MCF 10A (cell line): ENCODE data around the gene CHL1. TPM values are rescaled to one million over a fixed set of nuclear protein-coding genes. Genes with fewer than 3 reads are reported as not detected.

Source experiments
- BruUV-seq: library from RNA; stranded (reverse); fragments of 400-500 nt; replicated peaks from 2 replicates; lab custom pipeline; 2021; lab: Mats Ljungman, UMichigan
- CTCF ChIA-PET: fragments of 300-600 bp; sonication (Branson Sonifier 250); formaldehyde crosslinking; extraction: SDS; loops from one replicate; lab custom pipeline; 2021; ENCODE audit warnings: antibody characterized with exemption, inconsistent platforms; lab: Yijun Ruan, JAX
- POLR2A ChIA-PET: fragments of 300-600, 350-650 bp; sonication (Branson Sonifier 250); formaldehyde crosslinking; extraction: SDS; loops from one replicate; lab custom pipeline; 2020; ENCODE audit warnings: antibody characterized with exemption, inconsistent platforms; lab: Yijun Ruan, JAX
- DNase-seq: peaks from one replicate; pipeline ENCODE4 v3.0.0-alpha.2; 2018; ENCODE audit not compliant: unreplicated experiment
- H3K27ac Mint-ChIP-seq: one replicate; pipeline ENCODE4 v1.8.0; 2022; ENCODE audit warnings: mild to moderate bottlenecking, low read depth, mixed read lengths; ENCODE audit not compliant: unreplicated experiment
- H3K27me3 Mint-ChIP-seq: one replicate; pipeline ENCODE4 v1.8.0; 2022; ENCODE audit warnings: mixed read lengths; ENCODE audit not compliant: insufficient read depth, unreplicated experiment
- H3K36me3 Mint-ChIP-seq: one replicate; pipeline ENCODE4 v1.8.0; 2022; ENCODE audit warnings: mild to moderate bottlenecking, moderate library complexity, mixed read lengths; ENCODE audit not compliant: insufficient read depth, unreplicated experiment
- H3K4me1 Mint-ChIP-seq: one replicate; pipeline ENCODE4 v1.8.0; 2022; ENCODE audit warnings: mixed read lengths; ENCODE audit not compliant: insufficient read depth, unreplicated experiment
- H3K4me3 Mint-ChIP-seq: one replicate; pipeline ENCODE4 v1.8.0; 2022; ENCODE audit warnings: mild to moderate bottlenecking, moderate library complexity, mixed read lengths; ENCODE audit not compliant: unreplicated experiment
- H3K9me3 Mint-ChIP-seq: one replicate; pipeline ENCODE4 v1.8.0; 2022; ENCODE audit warnings: mixed read lengths; ENCODE audit not compliant: unreplicated experiment
- CTCF ChIP-seq: fragments of 200-600 bp; IDR thresholded peaks from one replicate; pipeline ENCODE4 v1.8.0; 2022; ENCODE audit warnings: antibody characterized with exemption, mild to moderate bottlenecking; ENCODE audit not compliant: unreplicated experiment
- intact Hi-C: fragments of 100-400 bp; cut with micrococcal nuclease; formaldehyde crosslinking; loops from 2 replicates; pipeline ENCODE4 v1.14.1; 2022
- total RNA-seq: library from RNA; stranded (reverse); gene quantifications from 2 replicates; pipeline ENCODE4 v1.2.3, GENCODE V29; 2022

The CHL1 gene
- total RNA-seq, 1 experiment from 2014 or later = not detected

- Mint-ChIP-seq H3K9me3 (no peaks in the 10 kb centered on the region), H3K4me3 (no peak overlapping the region), H3K4me1 (peaks cover 5% of the 10 kb centered on the region), H3K27ac (no peak overlapping the region), H3K27me3 (peaks cover 12% of the 10 kb centered on the region), H3K36me3 (peaks cover 4% of the 10 kb centered on the region)
- CTCF ChIA-PET = no interaction called here
- POLR2A ChIA-PET = interaction anchor here (0.6 kb wide), 1 partner anchor 12 kb away, joined by 3 read pairs; no protein-coding TSS in a partner anchor
- no peak for TF ChIP-seq CTCF
- no TSS peak for BruUV-seq
- intact Hi-C loops = no loop called here
- DNase-seq = no peak
Observed at GRCh38 chr3:267101-267500, 70.5 kb downstream of the CHL1 start.

- H3K27ac Mint-ChIP-seq = no peak overlapping the region
- peaks cover 4% of the 10 kb centered on the region for H3K36me3 Mint-ChIP-seq
- ChIA-PET POLR2A (no interaction called here), CTCF (interaction anchor here (1.2 kb wide), 1 partner anchor 228 kb away, joined by 4 read pairs; no protein-coding TSS in a partner anchor)
- intact Hi-C loops = no loop called here
- no peak overlapping the region for H3K4me3 Mint-ChIP-seq
- no peak for DNase-seq
- no peak for TF ChIP-seq CTCF
- peaks cover 31% of the 10 kb centered on the region for H3K27me3 Mint-ChIP-seq
- BruUV-seq = no TSS peak
- H3K4me1 Mint-ChIP-seq = no peaks in the 10 kb centered on the region
- no peaks in the 10 kb centered on the region for H3K9me3 Mint-ChIP-seq
Observed at GRCh38 chr3:270688-271087, 74.1 kb downstream of the CHL1 start.

- intact Hi-C loops = no loop called here
- no peak for DNase-seq
- TF ChIP-seq CTCF = no peak
- H3K27me3 Mint-ChIP-seq = peaks cover 33% of the 10 kb centered on the region
- no peaks in the 10 kb centered on the region for H3K36me3 Mint-ChIP-seq
- H3K4me1 Mint-ChIP-seq = no peaks in the 10 kb centered on the region
- no peaks in the 10 kb centered on the region for H3K9me3 Mint-ChIP-seq
- BruUV-seq = no TSS peak
- CTCF ChIA-PET = no interaction called here
- H3K27ac Mint-ChIP-seq = no peak overlapping the region
- no peak overlapping the region for H3K4me3 Mint-ChIP-seq
- POLR2A ChIA-PET = no interaction called here
Observed at GRCh38 chr3:274927-275326, 78.4 kb downstream of the CHL1 start.

- Mint-ChIP-seq H3K27ac (no peak overlapping the region), H3K36me3 (no peaks in the 10 kb centered on the region), H3K27me3 (peaks cover 49% of the 10 kb centered on the region), H3K9me3 (no peaks in the 10 kb centered on the region), H3K4me1 (no peaks in the 10 kb centered on the region), H3K4me3 (no peak overlapping the region)
- TF ChIP-seq CTCF = no peak
- no TSS peak for BruUV-seq
- intact Hi-C loops = no loop called here
- ChIA-PET CTCF (no interaction called here), POLR2A (no interaction called here)
- DNase-seq = no peak
Observed at GRCh38 chr3:277873-278272, 81.3 kb downstream of the CHL1 start.
